PC-9 (cell line): ENCODE measurements around the gene SNX27.
"Not testable (repeated sequence)": the region's sequence is repeated elsewhere in the genome, so short reads cannot be mapped to it uniquely, and the experiment has no call there.

Experiments used
- EZH2 ChIP-seq: fragments of 200-600 bp; sonication (generic); IDR thresholded peaks from 2 replicates; pipeline ENCODE4 v1.8.0; 2017; ENCODE audit warnings: antibody characterized with exemption, low read depth
- TF ChIP-seq, protein P1 (sequence below): fragments of 200-600 bp; sonication (generic); conservative IDR thresholded peaks from 2 replicates; pipeline ENCODE4 v1.6.1; 2017; ENCODE audit warnings: mixed run types, antibody characterized with exemption, mild to moderate bottlenecking, moderate library complexity

DNA sequence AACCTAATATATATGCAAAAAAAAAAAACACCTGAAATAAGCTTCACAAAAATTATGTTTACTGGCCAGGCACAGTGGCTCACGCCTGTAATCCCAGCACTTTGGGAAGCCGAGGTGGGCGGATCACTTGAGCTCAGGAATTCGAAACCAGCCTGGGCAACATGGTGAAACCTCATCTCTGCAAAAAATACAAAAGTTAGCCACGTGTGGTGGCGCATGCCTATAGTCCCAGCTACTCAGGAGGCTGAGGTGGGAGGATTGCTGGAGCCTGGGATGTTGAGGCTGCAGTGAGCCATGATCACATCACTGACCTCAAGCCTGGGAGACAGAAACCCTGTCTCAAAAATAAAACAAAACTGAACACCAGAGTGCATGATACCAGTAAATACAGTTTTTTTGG is 7.1 kb downstream of the SNX27 start:
- TF ChIP-seq, protein P1, sequence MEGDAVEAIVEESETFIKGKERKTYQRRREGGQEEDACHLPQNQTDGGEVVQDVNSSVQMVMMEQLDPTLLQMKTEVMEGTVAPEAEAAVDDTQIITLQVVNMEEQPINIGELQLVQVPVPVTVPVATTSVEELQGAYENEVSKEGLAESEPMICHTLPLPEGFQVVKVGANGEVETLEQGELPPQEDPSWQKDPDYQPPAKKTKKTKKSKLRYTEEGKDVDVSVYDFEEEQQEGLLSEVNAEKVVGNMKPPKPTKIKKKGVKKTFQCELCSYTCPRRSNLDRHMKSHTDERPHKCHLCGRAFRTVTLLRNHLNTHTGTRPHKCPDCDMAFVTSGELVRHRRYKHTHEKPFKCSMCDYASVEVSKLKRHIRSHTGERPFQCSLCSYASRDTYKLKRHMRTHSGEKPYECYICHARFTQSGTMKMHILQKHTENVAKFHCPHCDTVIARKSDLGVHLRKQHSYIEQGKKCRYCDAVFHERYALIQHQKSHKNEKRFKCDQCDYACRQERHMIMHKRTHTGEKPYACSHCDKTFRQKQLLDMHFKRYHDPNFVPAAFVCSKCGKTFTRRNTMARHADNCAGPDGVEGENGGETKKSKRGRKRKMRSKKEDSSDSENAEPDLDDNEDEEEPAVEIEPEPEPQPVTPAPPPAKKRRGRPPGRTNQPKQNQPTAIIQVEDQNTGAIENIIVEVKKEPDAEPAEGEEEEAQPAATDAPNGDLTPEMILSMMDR: not testable (repeated sequence)
- not testable (repeated sequence) for TF ChIP-seq EZH2
